Measurements from ENCODE around the gene RNF224.
"Not testable (repeated sequence)": the region's sequence is repeated elsewhere in the genome, so short reads cannot be mapped to it uniquely, and the experiment has no call there.

Gene RNF224

DNA sequence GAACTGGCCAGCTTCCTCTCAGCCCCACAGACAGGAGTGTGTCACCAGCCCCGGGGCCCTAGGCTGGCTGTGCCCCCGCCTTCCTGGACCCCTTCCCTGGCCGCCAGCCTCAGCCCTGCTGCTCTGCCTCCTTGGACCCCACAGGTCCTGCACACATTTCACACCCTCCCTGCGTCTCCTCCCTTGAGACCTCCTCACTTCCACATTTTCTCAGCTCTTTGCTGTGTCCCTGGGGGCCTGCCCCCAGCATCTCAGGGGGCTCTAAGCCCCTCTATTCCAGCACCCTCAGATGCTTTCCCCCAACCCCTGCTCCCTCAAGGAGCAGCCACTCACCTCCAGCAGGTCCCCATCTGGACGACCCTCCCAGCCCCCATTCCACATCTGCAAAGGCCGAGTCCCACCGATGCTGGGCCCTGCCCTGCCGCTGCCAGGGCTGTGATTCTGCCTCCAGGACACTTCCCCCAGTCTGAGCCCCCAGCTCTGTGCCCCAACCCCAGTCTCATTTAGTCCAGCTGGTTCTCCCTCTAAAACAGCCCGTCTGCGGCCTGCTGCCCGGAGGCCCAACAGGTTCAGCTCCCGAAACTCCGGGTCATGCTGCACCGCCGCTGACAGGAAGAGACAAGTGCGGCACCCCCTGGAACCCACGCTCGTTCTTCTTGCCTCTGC, 7.6 kb downstream of the RNF224 start:
- Histone ChIP-seq H3K9me3 (ENCODE audit: insufficient read depth, low read length) (no peaks in the 10 kb centered on the region), H3K9ac (ENCODE audit: insufficient read length, low read depth) (peak overlapping the region; percentile 26), H3K36me3 (ENCODE audit: insufficient read depth, insufficient read length, low read length) (peaks cover 12% of the 10 kb centered on the region), H3K27me3 (ENCODE audit: insufficient read depth, insufficient read length) (no peaks in the 10 kb centered on the region), H3K4me3 (ENCODE audit: insufficient read length, low read depth) (no peak overlapping the region), H3K4me1 (ENCODE audit: insufficient read depth, insufficient read length) (peaks cover 50% of the 10 kb centered on the region)
- no peak for DNase-seq (ENCODE audit: low read depth, low spot score)
- TF ChIP-seq ZNF274 (IDR thresholded peaks at IDR 0.05; ENCODE audit: low read depth, low read length) (no peak), SUZ12 (IDR thresholded peaks at IDR 0.05; ENCODE audit: extremely low read depth, insufficient read depth, insufficient read length) (no peak), YY1 (IDR thresholded peaks at IDR 0.05; ENCODE audit: insufficient read depth, insufficient read length) (no peak)

DNA sequence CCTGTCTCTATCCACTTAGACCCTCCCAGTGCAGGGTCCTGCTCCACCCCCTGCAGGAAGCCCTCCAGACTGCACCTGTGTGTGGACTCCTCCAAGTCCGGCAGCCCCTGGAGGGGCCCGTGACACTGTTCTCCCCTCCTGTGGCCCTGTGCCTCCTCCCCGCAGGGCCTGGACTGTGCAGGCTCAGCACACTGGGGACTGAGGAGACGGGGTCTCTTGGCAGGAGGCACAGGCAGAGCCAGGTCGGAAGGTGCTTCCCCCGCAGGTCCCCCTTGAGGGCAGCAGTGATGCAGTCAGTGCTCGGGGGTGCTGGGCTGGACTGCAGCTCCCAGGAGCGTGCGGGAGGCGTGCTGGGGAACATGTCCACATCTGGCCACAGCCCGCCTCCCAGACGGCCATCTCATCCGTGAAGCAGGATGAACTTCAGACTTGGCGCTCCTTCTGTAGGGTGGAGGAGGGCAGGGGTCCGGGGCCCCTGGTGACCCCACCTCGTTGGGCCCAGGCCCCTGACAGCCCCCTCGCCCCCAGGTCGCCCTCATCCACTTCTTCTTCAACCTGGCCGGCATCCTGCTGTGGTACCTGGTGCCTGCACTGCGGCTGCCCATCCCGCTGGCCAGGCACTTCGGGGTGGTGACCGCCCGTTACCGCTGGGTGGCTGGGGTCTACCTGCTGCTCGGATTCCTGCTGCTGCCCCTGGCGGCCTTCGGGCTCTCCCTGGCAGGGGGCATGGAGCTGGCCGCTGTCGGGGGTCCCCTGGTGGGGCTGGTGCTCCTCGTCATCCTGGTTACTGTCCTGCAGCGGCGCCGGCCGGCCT, 8.3 kb downstream of the RNF224 start:
- Histone ChIP-seq H3K27me3 (ENCODE audit: insufficient read depth, insufficient read length) (no peaks in the 10 kb centered on the region), H3K9me3 (ENCODE audit: insufficient read depth, low read length) (no peaks in the 10 kb centered on the region), H3K9ac (ENCODE audit: insufficient read length, low read depth) (peak overlapping the region; percentile 57), H3K36me3 (ENCODE audit: insufficient read depth, insufficient read length, low read length) (peaks cover 12% of the 10 kb centered on the region), H3K4me3 (ENCODE audit: insufficient read length, low read depth) (no peak overlapping the region), H3K4me1 (ENCODE audit: insufficient read depth, insufficient read length) (peaks cover 44% of the 10 kb centered on the region)
- no peak for DNase-seq (ENCODE audit: low read depth, low spot score)
- TF ChIP-seq SUZ12 (IDR thresholded peaks at IDR 0.05; ENCODE audit: extremely low read depth, insufficient read depth, insufficient read length) (no peak), YY1 (IDR thresholded peaks at IDR 0.05; ENCODE audit: insufficient read depth, insufficient read length) (no peak), ZNF274 (IDR thresholded peaks at IDR 0.05; ENCODE audit: low read depth, low read length) (no peak)

DNA sequence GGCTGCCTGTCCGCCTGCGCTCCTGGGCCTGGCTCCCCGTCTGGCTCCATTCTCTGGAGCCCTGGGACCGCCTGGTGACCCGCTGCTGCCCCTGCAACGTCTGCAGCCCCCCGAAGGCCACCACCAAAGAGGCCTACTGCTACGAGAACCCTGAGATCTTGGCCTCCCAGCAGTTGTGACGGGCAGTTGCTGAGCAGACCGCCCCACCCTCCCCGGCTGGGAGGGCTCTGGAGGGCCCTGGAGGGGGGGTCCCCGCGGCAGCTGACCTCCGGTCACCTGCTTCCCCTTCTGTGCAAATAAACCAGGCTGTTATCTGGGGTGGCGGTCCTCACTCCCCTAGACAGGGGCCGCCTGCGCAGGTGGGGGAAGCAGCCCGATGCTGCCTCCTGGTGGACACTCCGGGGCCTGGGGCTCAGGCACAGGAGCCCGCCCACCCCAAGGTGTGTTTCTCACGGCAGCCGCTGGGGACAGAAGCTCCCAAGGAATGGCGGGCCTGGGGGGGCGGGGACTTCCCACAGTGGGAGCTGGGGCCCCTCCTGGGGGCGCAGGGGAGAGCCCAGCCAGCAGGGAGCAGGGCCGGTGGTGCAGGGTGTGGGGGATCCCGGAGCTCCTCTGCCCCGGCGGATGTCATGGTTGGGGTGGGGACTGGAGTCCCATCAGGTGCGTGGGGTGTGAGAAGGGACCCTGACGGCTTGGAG, 9.1 kb downstream of the RNF224 start:
- no peaks in the 10 kb centered on the region for H3K9me3 ChIP-seq (ENCODE audit: insufficient read depth, low read length)
- TF ChIP-seq ZNF274 (IDR thresholded peaks at IDR 0.05; ENCODE audit: low read depth, low read length): no peak
- TF ChIP-seq YY1 (IDR thresholded peaks at IDR 0.05; ENCODE audit: insufficient read depth, insufficient read length): no peak
- TF ChIP-seq SUZ12 (IDR thresholded peaks at IDR 0.05; ENCODE audit: extremely low read depth, insufficient read depth, insufficient read length): no peak
- peaks cover 12% of the 10 kb centered on the region for H3K36me3 ChIP-seq (ENCODE audit: insufficient read depth, insufficient read length, low read length)
- H3K4me1 ChIP-seq (ENCODE audit: insufficient read depth, insufficient read length): peaks cover 44% of the 10 kb centered on the region
- H3K4me3 ChIP-seq (ENCODE audit: insufficient read length, low read depth): no peak overlapping the region
- no peaks in the 10 kb centered on the region for H3K27me3 ChIP-seq (ENCODE audit: insufficient read depth, insufficient read length)
- peak overlapping the region; percentile 62 for H3K9ac ChIP-seq (ENCODE audit: insufficient read length, low read depth)
- DNase-seq (ENCODE audit: low read depth, low spot score): peak; percentile 78

DNA sequence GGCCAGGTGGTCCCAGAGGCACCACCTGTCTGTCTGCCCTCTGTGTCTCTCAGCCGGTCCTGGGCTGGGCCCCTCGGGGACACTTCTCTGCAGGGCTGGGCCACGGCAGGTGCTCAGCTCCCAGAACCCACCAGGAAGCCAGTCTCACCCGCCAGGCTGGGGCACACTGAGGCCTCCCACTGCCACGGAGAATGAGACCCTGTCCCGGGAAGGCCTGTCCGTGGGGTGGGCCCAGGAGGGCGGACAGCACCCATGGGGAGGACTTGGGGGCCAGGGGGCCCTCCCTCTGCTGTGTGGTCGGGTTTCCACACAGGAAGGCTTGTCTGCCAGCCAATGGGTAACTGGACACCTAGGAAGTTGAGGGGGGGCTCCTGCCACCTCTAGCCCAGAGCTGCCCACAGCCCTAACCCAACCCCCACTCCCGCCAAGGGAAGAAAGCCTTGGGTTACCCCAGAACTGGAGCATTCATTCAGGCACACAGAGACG, 9.7 kb downstream of the RNF224 start:
- Histone ChIP-seq H3K4me1 (ENCODE audit: insufficient read depth, insufficient read length) (peaks cover 45% of the 10 kb centered on the region), H3K36me3 (ENCODE audit: insufficient read depth, insufficient read length, low read length) (peaks cover 17% of the 10 kb centered on the region), H3K9me3 (ENCODE audit: insufficient read depth, low read length) (no peaks in the 10 kb centered on the region), H3K9ac (ENCODE audit: insufficient read length, low read depth) (peak overlapping the region; percentile 62), H3K27me3 (ENCODE audit: insufficient read depth, insufficient read length) (no peaks in the 10 kb centered on the region), H3K4me3 (ENCODE audit: insufficient read length, low read depth) (no peak overlapping the region)
- no peak for DNase-seq (ENCODE audit: low read depth, low spot score)
- no peak for TF ChIP-seq YY1 (IDR thresholded peaks at IDR 0.05; ENCODE audit: insufficient read depth, insufficient read length)
- no peak for TF ChIP-seq ZNF274 (IDR thresholded peaks at IDR 0.05; ENCODE audit: low read depth, low read length)
- TF ChIP-seq SUZ12 (IDR thresholded peaks at IDR 0.05; ENCODE audit: extremely low read depth, insufficient read depth, insufficient read length): no peak

DNA sequence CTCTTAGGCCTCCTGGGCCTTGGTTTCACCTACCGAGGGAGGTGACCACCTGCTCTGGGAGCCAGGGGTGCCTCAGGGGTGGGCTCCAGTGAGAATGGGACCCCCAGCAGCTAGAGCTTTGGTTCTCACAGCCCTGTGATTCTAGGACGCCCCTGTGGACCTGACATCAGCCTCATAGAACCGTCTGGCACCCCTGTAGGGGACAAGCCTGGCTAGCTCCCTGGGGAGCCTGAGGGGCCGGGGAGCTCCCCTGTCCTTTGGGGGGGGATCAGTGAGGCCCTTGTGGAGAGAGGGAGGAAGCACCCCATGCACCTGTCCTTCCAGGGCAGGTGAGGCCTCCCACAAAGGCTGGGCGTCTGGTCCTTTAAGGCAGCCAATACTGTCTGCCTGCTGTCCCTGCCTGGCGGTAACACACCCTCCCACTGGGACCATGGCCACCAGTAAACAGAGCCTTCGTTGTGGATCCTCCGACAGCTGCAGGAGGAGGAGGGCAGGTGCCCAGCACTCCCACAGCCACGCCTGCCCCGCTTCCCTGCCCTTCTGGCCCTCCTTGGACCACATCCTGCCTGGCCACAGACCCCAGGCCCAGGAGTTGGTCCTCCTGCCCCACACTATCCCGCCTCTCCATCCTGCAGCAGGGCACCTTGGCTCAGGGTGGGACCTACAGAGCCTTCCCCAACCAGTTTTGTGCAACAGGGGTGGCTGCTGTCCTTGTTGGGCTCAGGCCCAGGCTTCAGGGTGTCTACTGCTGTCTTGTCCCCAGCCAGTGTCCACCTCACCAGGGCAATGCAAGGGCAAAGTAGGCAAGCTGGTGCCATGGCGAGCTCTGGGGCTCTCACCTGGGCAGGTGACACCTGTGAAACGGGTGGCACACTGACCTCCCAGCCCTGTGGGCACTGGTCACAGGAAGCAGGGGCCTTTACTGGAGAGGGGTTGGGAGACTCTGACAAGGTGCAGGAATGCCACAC, 10.7 kb downstream of the RNF224 start:
- H3K9ac ChIP-seq (ENCODE audit: insufficient read length, low read depth): peak overlapping the region; percentile 65
- H3K4me3 ChIP-seq (ENCODE audit: insufficient read length, low read depth): no peak overlapping the region
- no peaks in the 10 kb centered on the region for H3K9me3 ChIP-seq (ENCODE audit: insufficient read depth, low read length)
- H3K27me3 ChIP-seq (ENCODE audit: insufficient read depth, insufficient read length): no peaks in the 10 kb centered on the region
- H3K4me1 ChIP-seq (ENCODE audit: insufficient read depth, insufficient read length): peaks cover 54% of the 10 kb centered on the region
- peaks cover 28% of the 10 kb centered on the region for H3K36me3 ChIP-seq (ENCODE audit: insufficient read depth, insufficient read length, low read length)
- TF ChIP-seq YY1 (IDR thresholded peaks at IDR 0.05; ENCODE audit: insufficient read depth, insufficient read length) (no peak), SUZ12 (IDR thresholded peaks at IDR 0.05; ENCODE audit: extremely low read depth, insufficient read depth, insufficient read length) (no peak), ZNF274 (IDR thresholded peaks at IDR 0.05; ENCODE audit: low read depth, low read length) (no peak)
- DNase-seq (ENCODE audit: low read depth, low spot score): no peak

DNA sequence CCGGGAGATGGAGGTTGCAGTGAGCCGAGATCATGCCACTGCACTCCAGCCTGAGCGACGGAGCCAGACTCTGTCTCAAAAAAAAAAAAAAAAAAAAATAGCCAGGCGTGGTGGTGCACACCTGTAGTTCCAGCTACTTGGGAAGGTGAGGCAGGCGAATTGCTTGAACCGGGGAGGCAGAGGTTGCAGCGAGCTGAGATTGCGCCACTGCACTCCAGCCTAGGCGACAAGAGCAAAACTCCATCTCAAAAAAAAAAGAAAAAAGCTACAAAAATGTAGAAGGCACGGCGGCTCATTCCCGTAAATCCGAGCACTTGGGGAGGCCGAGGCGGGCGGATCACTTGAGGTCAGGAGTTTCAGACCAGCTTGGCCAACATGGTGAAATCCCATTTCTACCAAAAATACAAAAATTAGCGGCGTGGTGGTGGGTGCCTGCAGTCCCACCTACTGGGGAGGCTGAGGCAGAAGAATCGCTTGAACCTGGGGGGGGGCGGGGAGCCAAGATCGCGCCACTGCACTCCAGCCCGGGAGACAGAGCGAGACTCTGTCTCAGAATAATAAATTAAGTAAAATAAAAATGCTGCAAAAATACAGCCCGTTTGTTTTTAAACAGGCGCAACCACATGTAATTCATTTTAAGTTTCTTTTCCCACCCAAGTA, 12.4 kb downstream of the RNF224 start:
- Histone ChIP-seq H3K4me3 (ENCODE audit: insufficient read length, low read depth) (peak overlapping the region; percentile 91), H3K4me1 (ENCODE audit: insufficient read depth, insufficient read length) (peaks cover 56% of the 10 kb centered on the region), H3K36me3 (ENCODE audit: insufficient read depth, insufficient read length, low read length) (peaks cover 39% of the 10 kb centered on the region), H3K9ac (ENCODE audit: insufficient read length, low read depth) (peak overlapping the region; percentile 97)
- DNase-seq (ENCODE audit: low read depth, low spot score); H3K9me3 ChIP-seq (ENCODE audit: insufficient read depth, low read length); H3K27me3 ChIP-seq (ENCODE audit: insufficient read depth, insufficient read length): not testable (repeated sequence)

Measured in NT2/D1 (cell line).